ENCODE results near the gene ERFE. TPM values are rescaled to one million over a fixed set of nuclear protein-coding genes. Genes with fewer than 3 reads are reported as not detected.

The ERFE gene
- polyA plus RNA-seq, 1 experiment, result 2.9 TPM

DNA sequence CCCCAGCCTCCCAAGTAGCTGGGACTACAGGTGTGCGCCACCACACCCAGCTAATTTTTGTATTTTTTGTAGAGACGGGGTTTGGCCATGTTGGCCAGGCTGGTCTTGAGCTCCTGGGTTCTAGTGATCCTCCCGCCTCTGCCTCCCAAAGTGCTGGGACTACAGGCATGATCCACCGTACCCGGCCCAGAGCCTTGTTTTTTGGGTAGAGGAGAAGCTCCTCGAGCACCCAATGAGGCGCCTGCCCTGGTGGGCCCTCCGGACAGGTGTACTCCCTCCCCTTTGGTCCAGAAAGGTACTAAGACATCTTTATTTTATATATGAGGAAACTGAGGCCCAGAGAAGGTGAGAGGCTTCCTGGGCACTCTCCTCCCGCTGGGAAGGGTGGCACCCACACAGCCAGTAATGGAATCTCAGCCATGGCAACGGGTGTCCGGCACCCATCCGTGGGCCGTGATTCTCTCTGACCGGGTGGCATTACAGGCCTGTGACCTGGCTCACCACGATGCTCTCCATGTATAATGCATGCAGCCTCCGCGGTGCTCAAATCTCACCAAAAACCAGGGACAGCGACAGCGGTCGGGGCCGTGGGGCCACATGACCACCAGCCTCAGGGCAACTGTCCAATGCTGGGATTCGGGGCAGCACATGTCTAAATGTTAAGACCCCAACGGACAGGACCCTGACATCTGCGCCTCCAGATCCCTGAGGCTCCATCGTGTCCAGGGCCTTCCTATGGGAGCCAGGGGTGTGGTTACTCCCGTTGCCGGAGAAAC lies 37.1 kb upstream of the ERFE start:
- H3K36me3 ChIP-seq (ENCODE audit: control insufficient read depth, insufficient read depth, low read length), result no peaks in the 10 kb centered on the region
- POLR2A ChIA-PET, result no interaction called here
- no peak for DNase-seq (ENCODE audit: low read depth)
- H3K27me3 ChIP-seq (ENCODE audit: control insufficient read depth, insufficient read depth, low read length), result peaks cover 4% of the 10 kb centered on the region
- no peak for TF ChIP-seq CTCF (IDR thresholded peaks at IDR 0.05; ENCODE audit: insufficient read depth, low read depth, low read length)
- no peak overlapping the region for H3K4me3 ChIP-seq (ENCODE audit: low read depth, low read length)
- CTCF ChIA-PET, result no interaction called here

- CTCF ChIA-PET, result no interaction called here
- no peak for TF ChIP-seq CTCF (IDR thresholded peaks at IDR 0.05; ENCODE audit: insufficient read depth, low read depth, low read length)
- POLR2A ChIA-PET, result no interaction called here
- Histone ChIP-seq H3K27me3 (ENCODE audit: control insufficient read depth, insufficient read depth, low read length) (peaks cover 4% of the 10 kb centered on the region), H3K36me3 (ENCODE audit: control insufficient read depth, insufficient read depth, low read length) (no peaks in the 10 kb centered on the region), H3K4me3 (ENCODE audit: low read depth, low read length) (no peak overlapping the region)
- no peak for DNase-seq (ENCODE audit: low read depth)
Observed at GRCh38 chr2:238122287-238123217, 36.2 kb upstream of the ERFE start.

- ChIA-PET POLR2A (no interaction called here), CTCF (no interaction called here)
- Histone ChIP-seq H3K27me3 (ENCODE audit: control insufficient read depth, insufficient read depth, low read length) (peaks cover 4% of the 10 kb centered on the region), H3K4me3 (ENCODE audit: low read depth, low read length) (no peak overlapping the region), H3K36me3 (ENCODE audit: control insufficient read depth, insufficient read depth, low read length) (no peaks in the 10 kb centered on the region)
- no peak for TF ChIP-seq CTCF (IDR thresholded peaks at IDR 0.05; ENCODE audit: insufficient read depth, low read depth, low read length)
- DNase-seq (ENCODE audit: low read depth), result no peak
Observed at GRCh38 chr2:238123218-238123971, 35.4 kb upstream of the ERFE start.

GRCh38 chr2:238123991-238124470 lies 34.7 kb upstream of the ERFE start:
- no peak for TF ChIP-seq CTCF (IDR thresholded peaks at IDR 0.05; ENCODE audit: insufficient read depth, low read depth, low read length)
- H3K27me3 ChIP-seq (ENCODE audit: control insufficient read depth, insufficient read depth, low read length), result peaks cover 4% of the 10 kb centered on the region
- ChIA-PET POLR2A (no interaction called here), CTCF (no interaction called here)
- no peak overlapping the region for H3K4me3 ChIP-seq (ENCODE audit: low read depth, low read length)
- no peak for DNase-seq (ENCODE audit: low read depth)
- no peaks in the 10 kb centered on the region for H3K36me3 ChIP-seq (ENCODE audit: control insufficient read depth, insufficient read depth, low read length)
